Myocyte (in vitro differentiated cells): ENCODE results near the gene SP5. TPM values are rescaled to one million over a fixed set of nuclear protein-coding genes. Genes with fewer than 3 reads are reported as not detected.
A peak's percentile ranks its signal among the peaks of the same experiment; 100 is the strongest.
"Not testable (repeated sequence)": the region's sequence is repeated elsewhere in the genome, so short reads cannot be mapped to it uniquely, and the experiment has no call there.

Experiments used
- DNase-seq: peaks from one replicate; pipeline ENCODE4 v3.0.0-alpha.2; 2012; ENCODE audit warnings: low read depth
- total RNA-seq: library from RNA; depleted of rRNA; stranded (reverse); fragments of >200 nt; gene quantifications from 2 replicates; pipeline ENCODE4 v1.2.3, GENCODE V29; 2014

SP5 gene
- total RNA-seq, 1 donor from 2014 or later, result not detected

DNA sequence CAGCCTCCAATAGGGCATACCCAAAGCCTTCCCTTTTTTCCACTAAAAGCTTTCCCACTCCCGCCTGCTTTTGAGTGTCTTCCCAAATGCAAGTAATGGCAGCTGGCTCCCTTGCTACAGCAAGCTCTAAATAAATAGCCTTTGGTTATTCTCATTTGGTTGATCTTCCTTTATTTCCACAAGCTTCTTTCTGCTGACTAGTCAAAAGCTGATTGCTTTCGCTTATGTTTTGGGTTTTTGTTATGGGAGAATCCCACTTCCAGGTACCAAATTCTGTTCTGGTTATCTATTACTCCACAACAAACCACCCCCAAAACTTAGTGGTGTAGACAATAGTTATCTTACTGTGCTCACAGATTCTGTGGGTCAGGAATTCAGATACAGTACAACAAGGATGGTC, 22.3 kb downstream of the SP5 start:
- DNase-seq, result no peak

DNA sequence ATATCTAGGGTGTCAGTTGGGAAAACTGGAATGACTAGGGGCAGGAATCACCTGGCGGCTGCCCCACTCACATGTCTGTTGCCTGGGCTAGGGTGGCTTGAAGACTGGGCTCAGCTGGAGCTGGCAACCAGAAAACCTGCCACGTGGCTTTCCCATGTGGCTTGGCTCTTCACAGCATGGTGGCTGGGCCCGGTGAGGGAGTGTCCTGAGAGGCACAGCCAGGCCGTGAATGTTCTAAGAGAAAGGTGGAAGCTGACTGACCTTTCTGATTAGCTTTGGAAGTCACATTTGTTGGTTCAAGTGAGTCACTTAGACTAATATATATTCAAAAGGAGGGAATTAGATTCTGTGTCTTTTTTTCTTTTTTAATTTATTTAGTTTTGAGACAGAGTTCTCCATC, 22.7 kb downstream of the SP5 start:
- DNase-seq, result peak; percentile 25

DNA sequence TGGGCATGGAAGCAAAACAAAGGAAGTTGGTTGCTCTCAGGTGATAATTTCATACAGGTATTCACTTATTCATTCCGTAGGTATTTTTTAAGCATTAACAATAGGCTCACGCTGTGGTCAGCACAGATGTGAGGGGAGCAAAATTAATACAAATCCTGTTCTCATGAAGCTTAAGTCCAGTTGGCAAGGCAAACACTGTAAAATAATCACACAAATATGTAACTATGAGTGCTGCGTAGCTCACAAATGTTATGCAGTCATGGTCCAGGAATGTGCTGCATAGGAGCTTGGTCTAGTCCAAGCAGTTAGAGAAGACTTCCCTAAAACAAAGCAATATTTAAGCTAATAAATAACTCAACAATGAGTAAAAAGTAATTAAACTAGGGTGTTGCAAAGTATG, 23.9 kb downstream of the SP5 start:
- peak; percentile 68 for DNase-seq

DNA sequence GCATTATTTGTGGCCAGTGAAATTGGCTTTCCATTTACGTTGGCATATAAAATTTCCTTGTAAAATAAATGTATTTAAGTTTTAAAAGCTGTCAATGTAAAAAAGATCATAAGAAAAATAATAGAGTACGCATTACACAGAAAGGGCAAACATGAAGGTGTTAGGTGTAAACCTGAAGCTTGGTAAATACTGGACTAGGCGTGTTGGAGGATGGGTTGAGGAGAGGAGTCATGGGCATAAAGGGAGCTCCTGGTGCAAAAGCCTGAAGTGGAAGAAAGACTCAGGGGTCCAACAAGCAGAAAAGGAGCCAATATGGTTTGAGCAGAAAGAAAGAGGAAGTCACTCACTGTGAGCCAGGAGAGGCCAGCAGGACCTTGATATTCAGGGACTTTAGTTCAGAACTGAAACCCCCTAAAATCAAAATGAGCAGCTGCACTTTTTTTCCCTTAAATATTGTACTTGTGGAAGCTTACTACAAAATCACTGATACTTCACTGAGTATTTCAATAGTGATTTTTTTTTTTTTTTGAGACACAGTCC, 24.4 kb downstream of the SP5 start:
- no peak for DNase-seq

DNA sequence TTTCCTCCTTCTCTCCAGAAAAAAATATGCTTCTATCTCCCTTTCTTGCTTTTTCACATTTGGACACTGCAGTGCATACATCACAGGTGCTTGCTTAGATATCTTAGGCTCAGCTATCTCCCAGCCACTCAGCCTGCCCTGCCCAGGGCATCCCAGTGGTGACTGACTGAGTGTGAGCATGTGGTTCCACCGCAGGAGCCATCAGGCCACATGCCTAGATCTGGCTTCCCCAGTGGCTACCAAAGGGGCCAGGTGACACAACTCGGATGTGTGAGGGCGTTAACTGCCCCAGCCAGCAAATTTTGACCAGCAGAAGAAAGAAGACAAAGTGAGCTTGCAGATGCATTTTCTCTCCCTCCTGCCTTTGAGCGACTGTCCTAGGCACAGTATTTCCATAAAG, 25.5 kb downstream of the SP5 start:
- DNase-seq, result no peak

DNA sequence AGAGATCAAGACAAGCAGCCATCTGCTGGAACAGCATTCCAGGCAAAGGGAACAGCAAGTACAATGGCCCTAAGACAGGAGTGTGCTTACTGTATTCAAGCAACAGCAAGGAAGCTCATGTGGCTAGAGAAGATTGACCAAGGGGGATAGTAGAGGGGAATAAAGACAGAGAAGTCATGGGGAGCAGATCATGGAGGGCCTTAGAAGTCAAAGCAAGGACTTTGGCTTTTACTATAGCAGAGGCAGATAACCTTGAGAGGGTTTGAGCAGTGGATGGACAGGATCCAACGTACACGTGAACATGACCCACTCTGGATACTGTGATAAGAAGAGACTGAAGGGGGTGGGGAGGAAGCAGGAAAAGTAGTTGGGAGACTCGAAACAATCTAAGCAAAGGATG, 26.9 kb downstream of the SP5 start:
- DNase-seq, result no peak

DNA sequence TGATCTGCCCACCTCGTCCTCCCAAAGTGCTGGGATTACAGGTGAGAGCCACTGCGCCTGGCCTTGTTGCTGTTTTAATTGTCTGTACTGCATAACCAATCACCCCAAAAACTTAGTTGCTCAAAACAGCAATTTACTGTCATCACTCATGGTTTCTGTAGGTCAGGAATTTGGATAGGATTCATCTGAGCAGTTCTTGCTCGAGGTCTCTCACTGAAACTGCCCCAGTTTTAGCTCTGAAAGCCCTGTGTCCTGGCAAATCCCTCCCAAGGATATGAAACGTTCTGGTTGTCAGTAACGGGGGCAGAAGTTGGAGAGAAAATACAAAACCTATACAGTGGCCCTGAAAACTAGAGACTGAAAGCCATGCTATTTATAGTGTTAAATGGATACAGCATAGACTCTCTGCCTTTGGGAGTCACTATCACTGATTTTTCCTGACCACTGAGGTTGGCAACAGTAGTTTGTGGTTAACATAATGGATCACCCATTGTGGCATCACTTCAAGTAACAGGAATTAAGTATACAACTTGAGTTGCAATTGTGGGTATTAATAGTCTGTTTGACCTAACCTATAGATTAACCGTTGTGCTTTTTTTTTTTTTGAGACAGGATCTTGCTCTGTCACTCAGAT, 27.9 kb downstream of the SP5 start:
- DNase-seq, result peak; percentile 49

DNA sequence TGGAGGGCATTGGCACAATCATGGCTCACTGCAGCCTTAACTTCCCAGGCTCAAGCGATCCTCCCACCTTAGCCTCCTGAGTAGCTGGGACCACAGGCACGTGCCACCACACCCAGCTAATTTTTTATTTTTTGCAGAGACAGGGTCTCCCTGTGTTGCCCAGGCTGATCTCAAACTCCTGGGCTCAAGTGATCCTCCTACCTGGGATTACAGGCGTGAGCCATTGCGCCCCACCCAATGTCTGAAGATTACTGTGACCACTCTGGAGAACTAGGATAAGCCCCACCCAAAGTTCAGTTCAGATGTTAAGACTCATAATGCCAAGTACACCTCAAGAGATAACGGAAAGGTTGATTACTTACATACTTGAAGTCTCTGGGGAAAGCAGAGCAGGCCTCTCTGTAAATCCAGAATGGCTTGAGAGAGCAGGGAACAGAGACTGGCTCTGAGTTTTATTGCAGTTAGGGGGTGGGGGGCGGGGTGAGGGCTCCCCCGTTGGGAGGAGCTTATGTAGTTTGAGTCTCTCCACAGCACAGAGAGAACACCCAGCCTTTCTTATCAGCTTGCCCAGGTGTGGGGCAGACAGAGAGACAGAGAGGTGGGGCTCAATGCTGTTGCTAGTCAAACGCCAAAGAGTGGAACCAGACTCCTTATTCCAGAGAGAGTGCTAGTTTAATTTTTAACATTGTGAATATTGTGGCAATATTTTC, 28.5 kb downstream of the SP5 start:
- DNase-seq, result no peak

DNA sequence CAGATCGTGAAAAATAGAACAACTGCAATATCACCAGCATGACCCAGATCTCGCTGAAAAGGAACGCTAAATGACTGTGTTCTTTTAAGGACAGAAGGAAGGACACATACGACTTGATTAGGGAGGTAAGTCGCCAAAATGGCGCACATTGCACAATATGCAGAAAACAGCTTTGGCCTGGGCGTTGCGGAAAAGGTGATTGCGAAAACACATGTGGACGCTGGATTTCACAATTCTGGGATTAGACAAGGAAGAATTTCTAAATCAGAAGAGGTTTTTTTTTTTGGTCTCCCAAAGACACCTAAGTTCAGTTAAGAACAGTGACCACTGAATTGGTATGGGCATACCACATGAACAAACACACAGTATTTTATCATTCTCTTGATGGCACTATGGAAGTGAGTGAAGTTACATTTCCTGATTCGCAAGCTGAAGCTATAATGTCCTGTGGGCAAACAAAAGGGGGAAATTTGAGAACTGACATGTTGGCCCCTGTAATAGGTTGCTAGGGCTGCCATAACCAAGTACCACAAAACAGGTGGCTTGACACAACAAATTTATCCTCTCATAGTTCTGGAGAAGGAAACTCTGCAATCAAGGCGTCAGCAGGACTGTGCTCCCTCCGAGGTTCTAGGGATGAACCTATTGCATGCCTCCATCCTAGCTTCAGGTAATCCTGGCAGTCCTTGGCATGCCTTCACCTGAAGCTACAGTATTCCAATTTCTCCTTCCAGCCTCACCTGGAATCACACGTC, 29.3 kb downstream of the SP5 start:
- peak; percentile 43 for DNase-seq

DNA sequence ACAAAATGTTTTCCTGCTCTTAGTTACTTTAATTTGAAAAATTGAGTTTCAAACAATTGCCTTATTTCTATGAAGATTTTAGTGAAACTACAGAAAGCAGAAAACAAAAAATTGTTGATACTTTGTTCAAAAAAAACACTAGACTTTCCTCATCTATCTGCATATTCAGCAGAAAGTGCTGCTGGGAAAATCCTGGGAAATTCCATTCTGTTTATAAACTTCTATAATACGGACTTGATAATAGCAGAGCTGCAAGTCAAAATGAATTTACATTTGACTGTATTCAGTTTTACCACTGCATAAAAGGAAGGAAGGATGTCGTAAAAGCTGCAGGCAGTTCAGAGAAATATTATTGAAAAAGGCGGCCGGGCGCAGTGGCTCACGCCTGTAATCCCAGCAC, 30.2 kb downstream of the SP5 start:
- DNase-seq, result no peak

DNA sequence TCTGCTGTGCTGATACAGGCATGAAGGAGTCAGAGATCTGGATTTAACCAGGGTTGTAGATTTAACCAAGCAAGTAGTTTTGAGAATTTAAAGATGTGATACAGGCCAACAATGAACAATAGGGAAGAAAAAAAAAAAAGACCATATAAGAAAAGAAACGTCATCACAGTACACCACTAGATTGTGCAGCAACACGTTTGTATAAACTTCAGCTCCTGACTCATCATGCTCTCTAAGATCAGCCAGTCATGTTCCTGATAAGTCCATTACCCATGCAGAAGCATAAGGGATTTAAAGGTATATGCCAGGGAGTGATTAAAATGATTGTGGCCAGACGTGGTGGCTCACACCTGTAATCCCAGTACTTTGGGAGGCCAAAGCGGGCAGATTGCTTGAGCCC, 32.8 kb downstream of the SP5 start:
- DNase-seq, result no peak

DNA sequence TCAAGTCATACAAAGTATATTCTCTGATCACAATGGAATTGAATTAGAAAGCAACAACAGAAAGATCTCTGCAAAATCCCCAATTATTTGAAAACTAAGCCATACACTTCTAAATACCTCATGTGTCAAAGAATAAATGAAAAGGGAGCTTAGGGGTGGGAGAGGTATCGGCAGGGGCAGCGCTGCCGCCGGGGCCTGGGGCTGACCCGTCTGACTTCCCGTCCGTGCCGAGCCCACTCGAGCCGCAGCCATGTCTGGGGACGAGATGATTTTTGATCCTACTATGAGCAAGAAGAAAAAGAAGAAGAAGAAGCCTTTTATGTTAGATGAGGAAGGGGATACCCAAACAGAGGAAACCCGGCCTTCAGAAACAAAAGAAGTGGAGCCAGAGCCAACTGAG, 36.4 kb downstream of the SP5 start:
- DNase-seq, result not testable (repeated sequence)

DNA sequence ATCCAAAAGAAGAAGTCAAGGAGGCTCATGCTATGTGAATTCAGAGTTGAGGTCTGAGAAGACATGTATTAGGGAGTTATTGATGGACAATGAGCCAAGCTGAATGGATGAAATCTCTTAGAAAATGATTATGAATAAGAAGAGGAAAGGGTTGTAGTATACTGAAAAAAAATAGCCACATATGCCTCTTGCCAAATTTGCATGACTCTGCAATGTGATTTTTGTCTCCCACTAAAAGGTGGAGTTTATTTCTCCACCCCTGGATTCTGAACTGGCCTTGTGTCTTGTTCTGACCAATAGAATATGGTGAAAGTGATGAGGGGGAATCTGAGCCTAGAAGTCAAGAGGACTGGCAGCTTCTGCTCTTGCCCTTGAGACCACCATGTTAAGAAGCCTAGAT, 46.4 kb downstream of the SP5 start:
- DNase-seq, result no peak

DNA sequence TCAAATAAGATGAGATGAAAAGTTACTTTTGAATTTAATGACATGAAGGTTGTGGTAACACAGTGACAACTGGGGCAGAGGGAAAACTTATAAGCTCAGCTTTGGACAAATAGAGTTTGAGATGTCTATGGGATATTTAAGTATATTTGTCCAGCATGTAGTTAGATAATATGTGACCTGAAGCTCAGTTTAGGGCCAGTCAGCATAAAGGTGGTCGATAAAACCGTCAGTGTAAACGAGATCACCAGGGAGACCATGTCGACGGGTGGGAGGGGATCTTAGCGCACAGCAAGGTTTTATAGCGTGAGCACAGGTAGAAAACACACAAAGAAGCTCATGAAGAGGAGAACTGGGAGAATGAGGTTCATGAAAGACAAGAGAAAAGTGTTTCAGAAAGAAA, 47.6 kb downstream of the SP5 start:
- no peak for DNase-seq

DNA sequence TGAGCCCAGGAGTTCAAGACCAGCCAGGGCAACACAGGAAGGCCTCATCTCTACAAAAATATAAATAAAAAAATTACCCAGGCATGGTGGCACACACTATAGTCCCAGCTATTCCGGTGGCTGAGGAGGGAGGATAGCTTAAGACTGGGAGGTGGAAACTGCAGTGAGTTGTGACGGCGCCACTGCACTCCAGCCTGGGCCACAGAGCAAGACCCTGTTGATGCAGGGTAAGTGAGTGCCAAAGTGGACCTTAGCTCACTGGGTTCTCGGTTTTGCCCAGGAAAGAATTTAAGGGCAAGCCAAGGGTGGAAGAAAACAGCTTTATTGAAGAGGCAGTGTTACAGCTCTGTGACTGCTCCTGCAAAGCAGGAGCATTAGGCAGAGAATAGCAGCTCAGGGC, 48.1 kb downstream of the SP5 start:
- DNase-seq, result no peak

DNA sequence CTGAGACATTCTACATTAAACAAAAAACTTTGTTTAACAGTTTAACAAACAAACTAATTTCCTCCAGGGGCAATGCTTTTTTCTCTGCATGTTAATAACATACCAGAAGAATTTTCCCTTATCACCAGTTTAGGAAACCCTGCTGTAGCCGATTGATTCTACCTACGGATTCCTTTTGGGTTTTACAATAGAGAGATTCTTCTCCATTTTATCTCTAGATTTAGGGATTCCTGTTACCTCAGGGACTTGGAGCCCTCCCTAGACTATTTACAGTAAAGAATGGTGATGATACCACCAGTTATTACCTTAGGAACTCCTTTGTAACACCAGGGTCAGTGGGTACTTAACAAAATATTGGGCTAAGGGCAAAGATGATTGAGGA, 49.7 kb downstream of the SP5 start:
- no peak for DNase-seq

DNA sequence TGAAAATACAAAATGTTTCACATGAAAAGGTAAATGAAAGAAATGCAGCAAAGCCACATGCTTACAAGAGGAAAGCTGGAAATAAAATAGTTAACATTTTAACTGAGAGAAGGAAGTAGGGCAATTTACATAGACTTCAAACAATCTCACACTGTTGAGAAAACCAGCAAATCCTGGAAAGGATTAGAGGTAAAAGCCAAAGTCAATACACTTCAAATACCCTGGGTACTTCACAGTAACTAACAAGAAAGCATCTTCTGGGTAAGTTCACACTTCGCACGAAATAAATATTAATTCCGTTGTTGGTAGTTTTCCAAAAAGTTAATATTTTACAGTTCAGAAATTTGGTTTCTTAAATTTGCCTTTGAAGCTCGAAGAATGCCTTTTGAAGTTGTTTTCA, 51.6 kb downstream of the SP5 start:
- DNase-seq, result no peak

Other genes starting within 250 kb of the SP5 start
- gene ERICH2, start 55.0 kb downstream of the SP5 start, total RNA-seq, result not detected in 2 replicates
- gene GAD1, start 101.5 kb downstream of the SP5 start, total RNA-seq, result 0.35 and 0.83 TPM in 2 replicates
- 85.3 and 99.5 TPM in 2 replicates for gene GORASP2, start 213.9 kb downstream of the SP5 start, total RNA-seq